ENCODE measurements around the gene WDR7. TPM values are rescaled to one million over a fixed set of nuclear protein-coding genes. Genes with fewer than 3 reads are reported as not detected.

Gene WDR7
- total and polyA plus RNA-seq, 10 of the 15 experiments (the other 5 are each of a cell fraction or from before 2014, with no cell fraction given) = 2.8 to 16.5 (median 11.7) TPM

DNA sequence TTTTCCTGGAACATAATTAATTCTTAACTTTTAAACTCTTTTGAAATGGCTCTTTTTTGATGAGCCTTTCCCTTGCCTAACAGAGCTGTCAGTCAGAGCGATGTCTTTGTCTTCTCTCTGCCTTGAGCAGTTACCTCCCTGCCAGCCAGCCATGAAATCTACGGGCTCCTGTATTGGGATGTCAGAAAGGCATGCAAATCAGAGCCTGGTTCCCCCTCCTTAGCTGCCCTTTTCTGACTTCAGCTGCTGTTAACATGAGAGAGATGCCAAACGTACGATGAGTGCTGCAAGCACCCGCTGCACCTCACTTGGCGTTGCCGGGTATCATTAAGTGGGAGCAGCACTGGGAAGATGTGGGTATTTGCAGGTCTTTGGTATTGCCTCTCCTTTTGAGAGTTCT is 364.3 kb downstream of the WDR7 start:
- no peaks in the 10 kb centered on the region for H3K79me2 ChIP-seq (ENCODE audit: control insufficient read depth, insufficient read depth, low read length)
- no peak overlapping the region for H2AFZ ChIP-seq (ENCODE audit: control insufficient read depth, low read depth, low read length)
- H3K4me2 ChIP-seq (ENCODE audit: control insufficient read depth, insufficient read depth) = no peak overlapping the region
- no peak for DNase-seq (ENCODE audit: low read depth, low spot score)
- H4K20me1 ChIP-seq (ENCODE audit: control insufficient read depth, insufficient read depth) = no peaks in the 10 kb centered on the region
- ChIA-PET POLR2A (no interaction called here), RAD21 (ENCODE audit: unreplicated experiment) (interaction anchor here (1.0 kb wide), 1 partner anchor 10 kb away, joined by 3 read pairs; no protein-coding TSS in a partner anchor), SMC1A (ENCODE audit: uncharacterized antibody, unreplicated experiment) (interaction anchor here (2.6 to 7.8 kb wide), 2 partner anchors 12 to 23 kb away, joined by 5 to 94 read pairs; no protein-coding TSS in a partner anchor), CTCF (interaction anchor here (1.1 to 1.7 kb wide), 3 partner anchors 10 to 20 kb away, joined by 3 to 9 read pairs (median 3); no protein-coding TSS in a partner anchor)
- H3K27me3 ChIP-seq (replicated peaks in 1 of 2; ENCODE audit: control insufficient read depth in 2 of 2, insufficient read depth in 2 of 2, low read length in 1 of 2) = no peaks in the 10 kb centered on the region
- no peak overlapping the region for H3K9ac ChIP-seq (ENCODE audit: control insufficient read depth, insufficient read depth, low read length)
- no peak for FAIRE-seq
- ATAC-seq = no peak
- WGBS (ENCODE audit: insufficient coverage, insufficient replicate concordance, low lambda C conversion rate, missing lambda C conversion rate) = 98% methylated on average over 7 of the region's 7 CpGs
- intact Hi-C loops (cut with micrococcal nuclease; ENCODE audit: unreplicated experiment) (no loop called here), in situ Hi-C loops (cut with MboI) (no loop called here)
- no peak overlapping the region for H3K27ac ChIP-seq (ENCODE audit: control insufficient read depth, insufficient read depth)
- H3K9me3 ChIP-seq (replicated peaks; ENCODE audit: control insufficient read depth, insufficient read depth, low read length) = no peaks in the 10 kb centered on the region
- H3K36me3 ChIP-seq (ENCODE audit: control insufficient read depth in 2 of 2, insufficient read depth in 2 of 2, low read length in 1 of 2) = no peaks in the 10 kb centered on the region
- H3K4me3 ChIP-seq = no peak overlapping the region
- no TSS peak for BruUV-seq (replicated peaks)
- H3K4me1 ChIP-seq (ENCODE audit: control insufficient read depth, insufficient read depth, low read length) = peaks cover 12% of the 10 kb centered on the region
- TF ChIP-seq, protein P1, sequence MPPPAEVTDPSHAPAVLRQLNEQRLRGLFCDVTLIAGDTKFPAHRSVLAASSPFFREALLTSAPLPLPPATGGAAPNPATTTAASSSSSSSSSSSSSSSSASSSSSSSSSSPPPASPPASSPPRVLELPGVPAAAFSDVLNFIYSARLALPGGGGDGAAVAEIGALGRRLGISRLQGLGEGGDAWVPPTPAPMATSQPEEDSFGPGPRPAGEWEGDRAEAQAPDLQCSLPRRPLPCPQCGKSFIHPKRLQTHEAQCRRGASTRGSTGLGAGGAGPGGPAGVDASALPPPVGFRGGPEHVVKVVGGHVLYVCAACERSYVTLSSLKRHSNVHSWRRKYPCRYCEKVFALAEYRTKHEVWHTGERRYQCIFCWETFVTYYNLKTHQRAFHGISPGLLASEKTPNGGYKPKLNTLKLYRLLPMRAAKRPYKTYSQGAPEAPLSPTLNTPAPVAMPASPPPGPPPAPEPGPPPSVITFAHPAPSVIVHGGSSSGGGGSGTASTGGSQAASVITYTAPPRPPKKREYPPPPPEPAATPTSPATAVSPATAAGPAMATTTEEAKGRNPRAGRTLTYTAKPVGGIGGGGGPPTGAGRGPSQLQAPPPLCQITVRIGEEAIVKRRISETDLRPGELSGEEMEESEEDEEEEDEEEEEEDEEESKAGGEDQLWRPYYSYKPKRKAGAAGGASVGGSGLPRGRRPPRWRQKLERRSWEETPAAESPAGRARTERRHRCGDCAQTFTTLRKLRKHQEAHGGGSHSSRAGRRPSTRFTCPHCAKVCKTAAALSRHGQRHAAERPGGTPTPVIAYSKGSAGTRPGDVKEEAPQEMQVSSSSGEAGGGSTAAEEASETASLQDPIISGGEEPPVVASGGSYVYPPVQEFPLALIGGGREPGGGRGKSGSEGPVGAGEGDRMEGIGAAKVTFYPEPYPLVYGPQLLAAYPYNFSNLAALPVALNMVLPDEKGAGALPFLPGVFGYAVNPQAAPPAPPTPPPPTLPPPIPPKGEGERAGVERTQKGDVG (CRISPR knock-in tag; IDR thresholded peaks at IDR 0.05) = no peak
- TF ChIP-seq ASH2L (IDR thresholded peaks at IDR 0.05; ENCODE audit: borderline replicate concordance, low read depth) (no peak), SMAD5 (IDR thresholded peaks at IDR 0.05; ENCODE audit: low read depth) (no peak), STAT3 (IDR thresholded peaks at IDR 0.05; ENCODE audit: low read depth, low read length) (no peak), NBN (IDR thresholded peaks at IDR 0.05) (no peak), EGR1 (IDR thresholded peaks at IDR 0.05; ENCODE audit: borderline replicate concordance in 1 of 2, low read depth in 2 of 2, low read length in 2 of 2) (no peak), CHD4 (IDR thresholded peaks at IDR 0.05) (no peak), LARP7 (IDR thresholded peaks at IDR 0.05) (no peak), BRCA1 (IDR thresholded peaks at IDR 0.05; ENCODE audit: low read depth, low read length) (no peak), ZNF207 (IDR thresholded peaks at IDR 0.05; ENCODE audit: borderline replicate concordance) (no peak), ZNF384 (IDR thresholded peaks at IDR 0.05; ENCODE audit: borderline replicate concordance, low read depth, low read length) (no peak), IRF4 (IDR thresholded peaks at IDR 0.05; ENCODE audit: low read depth, low read length) (no peak), EP300 (IDR thresholded peaks at IDR 0.05; ENCODE audit: borderline replicate concordance in 1 of 2, control insufficient read depth in 1 of 2, low read depth in 2 of 2, low read length in 2 of 2) (no peak), JUND (IDR thresholded peaks at IDR 0.05; ENCODE audit: low read depth, low read length) (no peak)
- TF ChIP-seq, protein P2, sequence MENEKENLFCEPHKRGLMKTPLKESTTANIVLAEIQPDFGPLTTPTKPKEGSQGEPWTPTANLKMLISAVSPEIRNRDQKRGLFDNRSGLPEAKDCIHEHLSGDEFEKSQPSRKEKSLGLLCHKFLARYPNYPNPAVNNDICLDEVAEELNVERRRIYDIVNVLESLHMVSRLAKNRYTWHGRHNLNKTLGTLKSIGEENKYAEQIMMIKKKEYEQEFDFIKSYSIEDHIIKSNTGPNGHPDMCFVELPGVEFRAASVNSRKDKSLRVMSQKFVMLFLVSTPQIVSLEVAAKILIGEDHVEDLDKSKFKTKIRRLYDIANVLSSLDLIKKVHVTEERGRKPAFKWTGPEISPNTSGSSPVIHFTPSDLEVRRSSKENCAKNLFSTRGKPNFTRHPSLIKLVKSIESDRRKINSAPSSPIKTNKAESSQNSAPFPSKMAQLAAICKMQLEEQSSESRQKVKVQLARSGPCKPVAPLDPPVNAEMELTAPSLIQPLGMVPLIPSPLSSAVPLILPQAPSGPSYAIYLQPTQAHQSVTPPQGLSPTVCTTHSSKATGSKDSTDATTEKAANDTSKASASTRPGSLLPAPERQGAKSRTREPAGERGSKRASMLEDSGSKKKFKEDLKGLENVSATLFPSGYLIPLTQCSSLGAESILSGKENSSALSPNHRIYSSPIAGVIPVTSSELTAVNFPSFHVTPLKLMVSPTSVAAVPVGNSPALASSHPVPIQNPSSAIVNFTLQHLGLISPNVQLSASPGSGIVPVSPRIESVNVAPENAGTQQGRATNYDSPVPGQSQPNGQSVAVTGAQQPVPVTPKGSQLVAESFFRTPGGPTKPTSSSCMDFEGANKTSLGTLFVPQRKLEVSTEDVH (IDR thresholded peaks at IDR 0.05; ENCODE audit: low read depth, partially characterized antibody) = no peak
- TF ChIP-seq, protein P3, sequence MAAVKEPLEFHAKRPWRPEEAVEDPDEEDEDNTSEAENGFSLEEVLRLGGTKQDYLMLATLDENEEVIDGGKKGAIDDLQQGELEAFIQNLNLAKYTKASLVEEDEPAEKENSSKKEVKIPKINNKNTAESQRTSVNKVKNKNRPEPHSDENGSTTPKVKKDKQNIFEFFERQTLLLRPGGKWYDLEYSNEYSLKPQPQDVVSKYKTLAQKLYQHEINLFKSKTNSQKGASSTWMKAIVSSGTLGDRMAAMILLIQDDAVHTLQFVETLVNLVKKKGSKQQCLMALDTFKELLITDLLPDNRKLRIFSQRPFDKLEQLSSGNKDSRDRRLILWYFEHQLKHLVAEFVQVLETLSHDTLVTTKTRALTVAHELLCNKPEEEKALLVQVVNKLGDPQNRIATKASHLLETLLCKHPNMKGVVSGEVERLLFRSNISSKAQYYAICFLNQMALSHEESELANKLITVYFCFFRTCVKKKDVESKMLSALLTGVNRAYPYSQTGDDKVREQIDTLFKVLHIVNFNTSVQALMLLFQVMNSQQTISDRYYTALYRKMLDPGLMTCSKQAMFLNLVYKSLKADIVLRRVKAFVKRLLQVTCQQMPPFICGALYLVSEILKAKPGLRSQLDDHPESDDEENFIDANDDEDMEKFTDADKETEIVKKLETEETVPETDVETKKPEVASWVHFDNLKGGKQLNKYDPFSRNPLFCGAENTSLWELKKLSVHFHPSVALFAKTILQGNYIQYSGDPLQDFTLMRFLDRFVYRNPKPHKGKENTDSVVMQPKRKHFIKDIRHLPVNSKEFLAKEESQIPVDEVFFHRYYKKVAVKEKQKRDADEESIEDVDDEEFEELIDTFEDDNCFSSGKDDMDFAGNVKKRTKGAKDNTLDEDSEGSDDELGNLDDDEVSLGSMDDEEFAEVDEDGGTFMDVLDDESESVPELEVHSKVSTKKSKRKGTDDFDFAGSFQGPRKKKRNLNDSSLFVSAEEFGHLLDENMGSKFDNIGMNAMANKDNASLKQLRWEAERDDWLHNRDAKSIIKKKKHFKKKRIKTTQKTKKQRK (IDR thresholded peaks at IDR 0.05; ENCODE audit: low read depth, low read length) = no peak
